GM18870 (cell line): ENCODE results near the gene ITPRIP.

ENCODE experiments used
- ATAC-seq: cut with Tn5 transposase; IDR thresholded peaks from one replicate; pipeline ENCODE4 v1.9.1; 2021; ENCODE audit warnings: moderate library complexity; ENCODE audit not compliant: unreplicated experiment

Gene ITPRIP

DNA sequence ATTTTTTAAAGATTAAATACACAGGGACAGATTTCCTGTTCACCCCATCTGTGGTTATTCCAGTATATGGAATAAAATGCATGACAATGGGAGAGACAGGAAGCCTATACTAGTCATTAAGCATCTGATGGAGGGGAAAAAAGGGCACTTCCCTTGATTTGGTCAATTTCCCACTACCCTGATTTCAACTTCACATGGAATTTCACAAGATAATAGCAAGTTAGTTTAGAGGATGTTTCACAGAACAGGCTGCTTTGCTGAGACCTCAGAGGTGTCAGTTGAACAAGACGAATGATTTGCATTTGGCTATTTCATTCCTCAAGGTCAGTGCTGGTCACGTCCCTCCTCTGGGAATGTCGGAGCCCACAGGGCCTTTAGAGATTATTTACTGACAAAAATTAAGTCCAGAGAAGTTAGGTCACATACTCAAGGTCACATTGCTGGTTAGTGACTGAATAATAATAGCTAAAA, 4.7 kb upstream of the ITPRIP start:
- ATAC-seq, result no peak

DNA sequence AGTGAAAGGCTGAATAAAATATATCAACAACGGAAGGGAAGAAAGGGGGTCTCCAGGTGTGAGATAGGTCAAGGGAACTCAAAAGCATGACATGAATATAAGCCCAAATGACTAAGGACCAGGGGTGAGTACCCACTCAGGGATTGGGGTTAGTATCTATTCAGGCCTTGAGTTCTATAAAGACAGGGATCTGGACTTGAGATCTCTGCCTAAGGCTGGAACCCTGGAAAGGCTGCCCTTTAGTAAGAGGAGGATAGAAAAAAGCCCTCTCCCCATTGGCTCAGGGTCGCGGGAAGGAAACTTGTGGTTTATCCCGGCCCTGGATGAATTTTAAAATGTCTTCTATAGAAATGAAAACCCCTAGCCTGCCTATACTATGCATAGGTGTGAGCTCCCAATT, 2.4 kb upstream of the ITPRIP start:
- ATAC-seq, result no peak

DNA sequence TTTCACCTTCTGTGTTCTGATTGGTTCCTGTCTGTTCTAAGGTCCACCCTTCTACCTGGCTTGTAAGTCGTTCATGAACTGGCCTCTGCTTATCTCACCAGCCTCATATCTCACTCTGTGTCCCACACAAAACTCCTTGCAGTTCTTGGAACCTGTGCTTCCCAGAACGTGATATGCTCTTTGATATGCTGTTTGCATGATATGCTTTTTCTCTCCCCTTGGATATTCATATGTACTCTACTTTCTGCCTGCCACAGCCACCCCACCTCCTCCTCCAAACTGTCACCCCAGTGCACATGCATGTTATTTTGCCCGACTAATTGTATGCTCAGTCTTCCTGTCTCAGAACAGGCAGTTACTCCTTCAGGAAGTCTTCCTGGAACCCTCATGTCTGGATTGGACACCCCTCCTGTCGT, 1.9 kb upstream of the ITPRIP start:
- no peak for ATAC-seq

DNA sequence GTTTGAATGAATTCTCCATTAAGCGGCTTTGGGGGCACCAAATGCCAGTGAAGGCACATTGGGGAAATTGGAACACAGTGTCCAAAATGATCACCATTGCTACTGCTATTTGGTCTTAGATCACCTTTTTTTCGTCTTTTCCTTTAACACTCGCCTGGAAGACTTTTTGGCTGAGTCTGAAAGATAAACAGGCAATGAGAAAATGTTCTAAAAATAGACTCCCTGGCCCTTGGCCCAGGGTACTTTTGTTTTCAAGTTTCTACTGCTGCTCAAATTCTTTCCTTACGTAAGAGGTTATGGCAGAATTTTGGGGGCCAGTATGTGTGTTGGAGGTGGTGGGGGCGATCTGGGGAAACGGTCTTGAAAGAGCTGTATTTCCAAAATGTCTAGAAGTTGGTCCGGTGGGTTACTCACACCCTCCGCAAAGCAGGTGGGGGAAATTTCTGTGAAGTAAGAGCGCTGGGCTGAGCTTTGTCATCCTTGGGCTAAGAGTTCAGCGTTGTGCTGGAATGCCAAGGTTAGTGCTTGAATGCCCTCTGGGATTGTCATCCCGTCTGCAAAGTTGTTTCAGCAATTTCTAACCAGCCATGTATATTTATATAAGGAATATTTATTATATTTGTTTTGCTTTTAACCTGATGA, 1.3 kb upstream of the ITPRIP start:
- no peak for ATAC-seq

DNA sequence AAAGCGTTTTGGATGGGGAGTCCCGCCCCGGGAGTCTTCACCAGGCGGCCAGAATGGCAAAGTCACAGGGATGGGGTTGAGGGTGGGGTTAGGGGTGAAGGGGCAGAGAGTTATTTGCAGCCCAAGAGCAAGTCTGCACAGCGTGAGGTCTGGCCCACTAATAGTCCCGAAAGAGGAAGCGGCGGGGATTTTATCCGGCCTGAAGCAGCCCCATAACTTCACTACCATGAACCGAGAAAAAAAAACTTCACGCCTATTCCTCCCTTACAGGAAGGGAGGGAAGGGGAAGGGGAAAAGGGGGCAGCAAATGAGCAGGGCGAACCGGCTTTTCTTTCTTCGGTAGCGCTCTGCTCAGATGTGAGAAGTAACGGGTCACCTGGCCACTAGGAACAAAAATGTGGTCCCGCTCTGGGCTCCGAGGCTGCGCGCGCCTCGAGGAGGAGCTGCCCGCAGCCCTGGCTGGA, 712 bp downstream of the ITPRIP start:
- ATAC-seq, result peak; percentile 30

DNA sequence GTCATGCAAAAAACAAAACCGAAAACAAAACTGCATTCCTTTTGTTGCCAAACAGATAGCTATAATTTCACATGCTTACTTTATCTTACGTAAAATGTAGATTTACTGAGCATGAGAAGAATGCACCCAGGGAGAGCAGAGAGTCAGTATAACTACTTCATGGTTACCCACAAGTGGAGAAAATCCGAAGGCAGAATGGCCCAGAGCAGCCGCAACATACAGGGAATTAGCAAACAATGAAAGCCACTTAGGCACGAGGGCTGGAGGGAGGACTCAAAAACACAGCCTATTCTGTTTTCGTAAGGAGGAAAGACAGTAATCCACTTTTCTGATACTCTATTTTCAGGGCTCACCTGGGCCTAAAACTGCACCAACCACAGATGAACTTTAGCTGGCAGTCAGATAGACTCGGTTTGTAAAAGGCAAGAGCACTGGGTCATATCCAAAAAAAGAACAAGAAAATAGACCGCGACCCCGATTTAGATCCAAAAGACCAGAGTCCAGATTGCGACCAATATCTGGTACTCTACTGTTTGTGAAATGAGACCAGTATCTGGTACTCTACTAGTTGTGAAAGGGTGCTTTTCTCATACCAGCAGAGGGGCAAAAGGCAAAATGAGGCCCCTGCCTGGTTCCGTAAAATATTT, 1.3 kb downstream of the ITPRIP start:
- peak; percentile 39 for ATAC-seq

DNA sequence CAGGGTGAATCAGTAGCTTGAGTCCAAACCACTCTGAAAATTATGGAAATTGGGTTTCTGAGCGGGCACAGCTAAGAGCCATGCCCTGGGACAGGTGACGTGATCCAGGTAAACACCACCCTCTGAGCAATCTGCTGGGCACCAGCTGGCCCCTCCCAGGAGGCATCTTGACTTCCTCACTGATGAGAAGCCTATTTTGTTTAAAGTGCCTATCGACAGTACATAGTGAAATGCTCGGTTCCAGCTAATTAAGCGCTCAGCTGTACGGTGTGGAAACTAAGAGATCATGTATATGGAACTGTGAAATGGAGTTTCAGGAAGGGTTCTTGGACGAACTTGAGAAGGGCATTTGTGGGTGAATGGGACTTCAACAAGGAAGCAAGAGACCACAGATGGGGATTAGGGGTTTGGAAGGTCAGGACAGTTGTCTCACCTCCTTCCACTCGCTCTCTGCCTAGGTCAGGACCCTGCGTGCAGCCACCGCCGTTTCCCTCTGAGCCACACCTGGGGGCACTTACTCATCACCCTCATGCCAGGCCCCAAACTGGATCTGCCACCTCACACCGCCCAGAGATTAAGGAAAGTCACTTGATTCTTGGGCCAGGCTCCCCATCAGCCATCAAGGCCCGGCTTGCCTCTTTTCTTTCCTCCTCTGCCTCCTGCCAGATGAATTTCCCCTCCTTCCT, 3.2 kb downstream of the ITPRIP start:
- ATAC-seq, result no peak

DNA sequence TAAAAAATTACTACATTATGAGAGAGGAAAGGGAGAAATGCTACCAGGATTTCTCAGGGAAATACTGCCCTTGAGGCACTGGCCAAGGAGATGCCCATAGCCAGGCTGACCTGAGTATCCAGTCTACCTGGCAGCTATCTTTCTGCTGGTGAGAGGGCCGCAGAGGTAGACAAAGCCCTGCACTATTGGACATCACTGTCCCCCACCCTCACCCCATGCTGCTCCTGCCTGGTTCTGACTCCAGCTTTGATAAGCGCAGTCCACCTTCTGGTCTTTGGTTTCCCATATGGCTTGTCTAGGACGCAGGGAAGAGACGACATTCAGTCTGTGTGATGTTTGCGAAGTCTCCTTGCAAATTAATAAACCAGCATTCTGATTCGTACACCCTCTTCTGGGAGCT, 3.7 kb downstream of the ITPRIP start:
- no peak for ATAC-seq

DNA sequence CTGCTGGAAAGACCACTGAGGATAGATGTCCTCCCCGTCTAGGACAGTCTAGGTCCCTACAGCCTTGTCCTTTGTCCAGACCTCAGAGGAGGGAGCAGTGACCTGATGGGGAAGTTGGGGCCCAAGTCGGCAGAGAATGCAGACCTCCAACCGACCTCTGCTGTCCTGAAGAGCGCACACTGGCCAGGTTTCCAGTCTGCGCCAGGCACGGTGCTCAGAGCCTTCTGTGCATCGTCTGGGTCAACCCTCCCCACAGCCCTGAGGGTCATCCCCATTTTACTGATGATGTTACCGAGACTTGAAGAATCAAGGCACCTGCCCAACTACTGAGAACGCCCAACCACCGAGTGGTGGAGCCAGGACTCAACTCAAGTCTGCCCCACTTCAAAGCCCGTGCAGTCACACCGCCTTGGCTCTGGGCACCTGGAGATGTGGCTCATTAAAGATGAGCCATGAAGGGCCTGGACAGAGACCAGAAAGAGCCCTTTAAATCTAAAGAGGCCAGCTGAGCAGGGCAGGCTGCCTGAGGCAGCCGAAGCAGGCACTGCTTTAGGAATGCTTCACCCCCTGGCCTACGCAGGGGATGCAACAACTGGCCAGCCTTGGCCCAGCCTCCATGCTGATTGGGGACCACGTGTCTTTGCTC, 4.4 kb downstream of the ITPRIP start:
- no peak for ATAC-seq

DNA sequence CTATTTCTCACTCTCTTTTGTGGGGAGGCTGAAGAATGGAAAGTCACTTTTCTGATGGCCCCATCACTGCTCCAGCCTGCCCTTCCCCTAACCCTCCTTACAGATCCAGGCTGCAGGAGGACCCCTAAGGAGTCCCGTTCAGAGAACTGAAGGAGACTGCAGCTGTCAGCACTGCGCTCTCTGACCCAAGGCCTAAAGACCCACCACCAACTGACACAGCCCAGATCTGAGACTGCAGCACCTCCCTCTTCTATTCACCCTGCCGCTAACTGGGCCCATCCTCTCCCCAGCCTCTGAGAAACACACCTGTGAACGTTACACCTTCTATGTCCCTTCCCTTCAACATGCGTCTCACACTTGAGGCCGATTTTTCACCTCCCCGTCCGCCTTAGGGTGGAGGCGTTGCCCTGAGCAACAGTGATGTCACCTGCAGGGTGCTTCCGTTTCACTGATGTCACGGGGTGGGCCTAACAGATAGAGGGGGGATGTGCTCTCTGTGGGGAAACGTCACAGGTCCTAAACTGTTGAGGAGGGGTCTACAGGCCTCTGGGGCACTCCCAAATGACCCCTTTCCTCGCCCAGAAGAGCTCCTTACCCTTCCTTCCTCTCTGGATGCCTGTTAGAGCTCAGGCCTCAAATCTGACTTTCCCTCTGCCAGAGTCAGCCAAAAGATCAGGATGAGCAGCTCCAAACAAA, 5.1 kb downstream of the ITPRIP start:
- ATAC-seq, result no peak

DNA sequence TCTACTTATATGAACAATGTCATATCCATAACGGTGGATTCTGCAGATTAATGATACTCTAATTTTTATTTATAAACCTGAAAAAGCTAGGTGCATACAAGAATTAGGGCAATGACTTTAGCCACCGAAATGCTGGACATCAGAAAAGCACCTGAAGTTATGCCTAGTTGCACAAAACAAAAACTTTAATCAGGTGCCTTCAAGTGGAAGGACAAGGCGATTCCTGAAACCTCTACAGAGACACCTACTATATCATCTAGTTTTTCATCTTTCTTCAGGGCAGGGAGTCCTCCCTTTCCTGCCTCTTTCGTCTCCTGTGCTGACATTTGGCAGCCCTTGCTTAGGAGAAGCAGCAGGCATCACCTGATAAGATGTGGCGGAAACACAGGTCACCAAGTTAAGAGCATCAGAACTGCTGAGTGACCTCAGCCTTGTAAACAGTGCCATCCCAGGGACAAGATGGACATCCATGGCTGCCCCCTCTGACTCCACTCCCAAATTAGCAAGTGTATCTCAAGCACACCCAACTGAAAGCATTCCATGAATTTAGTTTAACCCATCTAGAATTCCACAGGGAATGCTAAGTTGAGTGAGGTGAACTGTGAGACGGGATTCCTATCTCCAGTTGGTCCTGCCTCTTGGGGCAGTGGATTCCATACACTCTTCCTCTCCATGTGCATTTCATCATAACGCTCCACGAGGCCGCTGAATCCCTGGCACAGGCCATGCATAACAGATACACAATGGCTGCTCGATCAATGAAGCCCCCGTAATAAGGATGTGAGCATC, 5.8 kb downstream of the ITPRIP start:
- no peak for ATAC-seq

DNA sequence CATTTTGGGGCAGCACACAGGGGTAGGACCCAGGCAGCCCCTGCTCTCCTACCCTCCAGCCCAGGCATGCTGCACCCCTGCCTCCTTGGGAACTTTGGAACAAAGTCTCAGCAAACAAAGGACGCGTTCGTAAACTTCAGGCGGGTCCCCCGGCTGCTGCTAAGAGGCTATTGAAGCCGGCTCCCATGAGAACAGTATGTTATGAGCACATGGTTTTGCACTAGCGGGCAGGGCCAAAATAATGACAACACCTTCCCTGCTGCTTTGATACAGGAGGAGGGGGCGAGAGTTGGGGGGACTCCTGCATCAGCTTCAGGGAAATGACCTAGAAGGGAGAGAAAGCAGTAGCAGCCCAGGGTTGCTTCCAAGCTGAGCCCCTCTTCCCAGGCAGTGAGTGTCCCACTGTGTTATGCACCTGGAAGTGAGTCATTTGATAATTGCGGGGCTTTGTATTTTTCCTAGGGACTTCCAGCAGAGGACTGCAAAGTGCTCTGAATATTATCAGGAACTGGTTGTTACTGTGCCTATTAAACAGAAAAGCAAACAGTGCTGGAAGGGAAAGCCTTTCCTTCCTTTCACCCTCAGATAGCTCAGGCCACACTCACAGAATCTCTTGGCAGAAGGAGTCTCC, 6.9 kb downstream of the ITPRIP start:
- ATAC-seq, result no peak

DNA sequence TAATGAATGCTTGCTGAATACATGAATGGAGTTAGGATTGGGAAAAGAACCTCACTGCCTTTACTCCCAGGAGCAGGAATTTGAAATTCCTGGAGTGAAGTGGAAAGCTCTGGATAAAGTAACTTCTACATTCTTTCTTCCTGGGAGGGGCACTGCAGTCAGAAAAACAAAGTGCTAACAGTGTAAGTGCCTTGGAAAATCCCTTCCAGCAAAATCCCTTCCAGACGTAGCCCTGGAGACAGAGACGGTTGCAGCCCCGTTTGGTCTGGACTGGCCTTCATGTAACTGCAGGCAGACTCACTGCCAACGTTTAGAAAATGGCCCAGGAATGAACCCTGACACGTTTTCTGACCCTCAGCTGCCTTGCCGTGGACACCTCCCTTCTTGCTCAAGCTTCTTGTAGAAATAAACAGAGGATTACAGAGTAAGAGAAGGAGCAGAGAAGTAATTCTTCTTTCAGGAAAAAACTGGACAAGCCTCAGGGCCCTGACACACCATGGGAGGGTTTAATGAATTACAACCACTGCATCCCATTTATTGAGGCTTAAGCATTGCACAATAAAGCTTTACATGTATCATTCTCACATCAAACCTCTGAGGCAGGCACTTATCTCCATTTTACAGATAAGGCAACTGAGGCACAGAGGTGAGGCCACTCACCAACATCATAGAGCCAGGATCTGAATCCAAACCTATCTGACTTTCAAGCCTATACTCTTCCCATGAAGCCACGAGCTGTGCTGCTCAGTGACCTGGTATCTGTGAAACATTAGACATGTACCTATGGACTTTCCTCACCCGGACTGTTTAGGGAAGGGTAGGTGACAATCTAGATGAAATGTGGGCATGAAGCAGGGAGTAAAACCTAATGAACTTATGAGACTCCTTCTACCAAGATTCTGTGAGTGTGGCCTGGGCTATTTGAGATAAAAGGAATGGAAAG, 7.8 kb downstream of the ITPRIP start:
- ATAC-seq, result no peak

DNA sequence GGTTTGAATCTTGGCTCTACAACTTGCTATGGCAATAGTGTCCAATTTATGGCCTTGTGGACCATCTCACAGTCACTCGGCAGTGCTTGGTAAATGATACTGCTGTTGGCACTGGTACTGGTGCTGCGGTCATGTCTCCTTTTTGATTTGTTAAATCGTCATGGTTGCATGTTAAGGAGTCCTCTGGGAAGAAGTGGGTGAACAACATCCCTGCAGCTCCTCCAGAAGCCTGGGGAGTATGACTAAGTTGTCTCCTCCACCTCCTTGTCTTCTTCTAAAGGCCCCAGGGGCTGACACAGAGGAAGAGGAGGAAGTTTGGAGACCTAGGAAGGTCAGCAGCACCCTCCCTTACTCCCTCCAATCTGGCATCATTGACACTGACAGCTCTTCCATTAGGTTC, 8.5 kb downstream of the ITPRIP start:
- ATAC-seq, result no peak

DNA sequence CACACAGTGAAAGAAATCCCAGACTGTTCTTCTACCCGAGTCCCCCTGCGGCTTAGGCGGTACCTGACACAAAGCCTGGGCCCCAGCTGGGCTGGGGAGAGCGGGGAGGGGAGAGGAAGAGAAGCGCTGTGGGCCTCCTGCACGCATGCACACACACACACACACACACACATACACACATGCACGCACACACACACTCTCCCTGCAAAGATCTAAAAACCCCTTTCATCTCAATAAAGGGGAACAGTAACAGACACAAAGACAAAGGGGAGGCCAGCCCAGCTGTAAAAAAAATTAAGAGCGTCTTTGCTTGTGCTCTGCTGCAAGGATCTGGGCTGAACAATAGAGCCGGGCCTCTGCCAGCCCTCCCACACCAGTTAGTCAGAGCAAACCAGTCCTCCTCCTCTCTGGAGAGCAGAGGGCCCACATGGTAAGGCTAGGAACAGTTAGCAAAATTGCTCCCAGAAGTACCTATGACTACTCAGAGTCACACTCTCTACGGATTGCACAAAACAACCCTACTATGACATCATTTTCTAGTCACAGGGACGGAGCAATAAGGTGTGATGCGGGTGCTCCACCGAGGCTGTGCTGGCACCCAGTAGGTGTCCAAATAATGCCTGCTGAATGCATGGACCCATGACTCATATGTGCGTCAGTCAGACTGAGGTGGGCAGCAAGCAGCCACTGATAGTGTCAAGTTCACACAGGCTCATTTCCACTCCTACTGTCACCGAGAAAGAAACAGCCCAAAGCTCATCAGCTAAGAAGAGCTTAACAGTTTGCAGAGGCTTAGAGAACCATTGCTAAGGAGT, 9.2 kb downstream of the ITPRIP start:
- ATAC-seq, result peak; percentile 56

DNA sequence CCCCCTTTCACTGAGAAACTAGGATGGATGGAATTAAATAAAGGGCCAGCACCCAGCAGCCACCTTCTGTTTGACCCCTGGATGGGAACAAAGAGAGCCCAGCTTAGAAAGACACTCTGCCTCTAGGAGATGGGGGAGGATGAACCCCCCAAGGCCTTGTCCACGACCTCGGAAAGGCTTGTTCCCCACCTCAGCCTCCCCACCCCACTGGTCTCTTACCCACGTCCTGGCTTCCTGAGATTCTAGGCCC, 9.7 kb downstream of the ITPRIP start:
- ATAC-seq, result no peak

DNA sequence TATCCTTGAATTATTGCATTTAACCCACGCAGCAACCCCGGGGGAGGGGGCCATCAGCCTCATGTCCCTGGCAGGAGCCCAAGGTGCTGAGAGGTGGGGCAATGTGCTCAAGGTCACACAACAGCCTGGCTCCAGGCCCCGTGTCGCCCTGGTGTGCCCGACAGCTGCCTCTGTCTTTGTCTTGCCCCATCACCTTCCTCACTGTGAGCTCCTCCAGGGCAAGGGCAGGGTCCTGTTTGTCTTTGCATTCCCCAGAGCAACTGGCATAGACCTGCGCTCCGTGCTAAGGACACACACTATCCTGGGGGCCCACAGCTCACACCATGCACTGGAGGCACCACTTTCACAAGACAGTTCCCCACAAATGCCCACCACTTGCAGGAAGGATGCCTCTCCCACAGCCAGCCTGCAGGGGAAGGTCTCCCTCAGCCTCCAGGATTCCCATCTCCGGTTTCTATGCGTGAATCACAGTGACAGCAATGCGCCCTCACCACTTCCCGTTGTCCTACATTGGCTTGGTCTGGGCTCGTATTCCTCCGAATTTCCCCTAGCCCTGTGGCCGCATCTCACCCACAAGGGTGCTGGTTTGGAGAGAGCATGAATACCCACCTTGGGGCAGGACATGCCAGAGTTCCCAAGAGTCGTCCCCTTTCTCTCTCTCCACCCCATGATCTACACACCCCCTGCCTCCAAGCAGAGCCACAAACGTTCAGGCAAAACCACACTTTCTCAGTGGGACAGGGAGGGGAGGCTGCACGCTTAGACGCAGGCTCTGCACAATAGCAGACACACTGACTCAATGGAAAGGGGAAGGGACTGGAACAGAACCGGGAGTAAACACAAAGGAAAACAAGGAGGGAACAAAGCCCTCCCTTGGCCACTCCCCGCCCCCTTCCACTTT, 10.3 kb downstream of the ITPRIP start:
- ATAC-seq, result no peak
